GM19239 (cell line): ENCODE measurements around the gene ST6GALNAC5.

Experiments
- DNase-seq: peaks from one replicate; pipeline ENCODE4 v3.0.0; 2011; ENCODE audit warnings: low spot score; ENCODE audit not compliant: insufficient read length
- FAIRE-seq: peaks from 2 replicates; lab custom pipeline; 2011; peaks lifted over from hg19 to GRCh38; lab: Jason Lieb, UNC

ST6GALNAC5 gene

DNA sequence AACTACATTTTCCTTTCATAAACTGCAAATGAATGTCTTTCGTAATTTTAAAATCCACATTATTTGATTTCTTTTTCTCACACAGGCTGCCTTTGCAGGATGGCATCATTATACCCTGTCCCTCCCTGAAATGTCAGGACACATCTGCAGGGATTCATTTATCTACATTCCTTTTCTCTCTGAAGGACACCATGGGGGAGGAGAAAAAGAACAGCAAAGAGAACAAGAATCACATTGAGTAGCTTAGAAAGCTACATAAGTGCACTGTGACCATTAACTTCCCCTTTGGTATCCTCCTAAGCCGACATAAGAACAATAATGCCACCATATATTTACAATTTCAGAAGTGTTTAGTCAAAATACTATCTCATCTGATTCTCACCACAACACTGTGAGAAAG lies 222.5 kb downstream of the ST6GALNAC5 start:
- no peak for FAIRE-seq
- DNase-seq = no peak

DNA sequence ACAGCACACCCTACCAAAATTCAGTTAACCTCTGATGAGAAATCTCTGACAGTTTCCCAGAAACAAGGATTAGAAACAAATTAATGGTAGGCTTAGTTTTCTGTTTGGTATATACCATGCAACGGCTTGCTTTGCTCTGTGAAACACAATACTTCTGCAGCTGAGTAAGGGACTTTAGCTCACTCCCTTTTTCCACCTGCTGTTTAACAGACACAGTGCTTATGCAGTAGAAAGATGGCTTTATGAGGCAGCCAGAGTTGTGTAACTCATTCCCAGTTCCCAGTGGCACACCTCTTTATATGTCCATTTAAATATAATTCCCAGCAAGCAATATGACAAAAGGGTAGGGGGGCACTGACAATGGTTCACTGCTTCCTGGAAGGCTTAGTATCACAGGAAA lies 228.0 kb downstream of the ST6GALNAC5 start:
- FAIRE-seq (no peak), DNase-seq (no peak)

DNA sequence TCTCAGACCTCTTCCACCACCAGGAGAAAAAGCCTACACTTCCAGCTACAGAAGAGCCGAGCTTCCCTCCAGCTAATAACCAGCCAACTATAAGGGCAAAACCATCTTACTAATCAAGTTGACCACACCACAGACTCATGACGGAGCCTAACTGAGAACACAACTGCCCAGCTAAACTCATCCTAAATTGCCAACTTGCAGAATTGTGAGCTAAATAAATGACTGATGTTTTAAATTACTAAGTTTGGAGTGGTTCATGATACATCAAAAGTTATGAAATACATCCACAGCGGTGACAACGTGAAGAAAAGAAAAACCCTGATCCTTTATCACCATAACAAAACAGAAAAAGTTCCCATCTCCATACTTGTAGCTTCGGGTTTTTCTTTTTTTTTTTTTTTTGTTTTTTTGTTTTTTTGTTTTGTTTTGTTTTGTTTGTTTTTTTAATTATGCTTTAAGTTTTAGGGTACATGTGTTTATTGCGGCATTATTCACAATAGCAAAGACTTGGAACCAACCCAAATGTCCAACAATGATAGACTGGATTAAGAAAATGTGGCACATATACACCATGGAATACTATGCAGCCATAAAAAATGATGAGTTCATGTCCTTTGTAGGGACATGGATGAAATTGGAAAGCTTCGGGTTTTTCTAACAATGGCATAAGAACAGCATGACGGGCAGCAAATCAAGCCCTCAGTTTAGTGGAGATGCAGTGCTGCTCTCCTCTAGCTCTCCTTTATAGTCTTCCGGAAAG lies 229.4 kb downstream of the ST6GALNAC5 start:
- DNase-seq = no peak
- FAIRE-seq = no peak

DNA sequence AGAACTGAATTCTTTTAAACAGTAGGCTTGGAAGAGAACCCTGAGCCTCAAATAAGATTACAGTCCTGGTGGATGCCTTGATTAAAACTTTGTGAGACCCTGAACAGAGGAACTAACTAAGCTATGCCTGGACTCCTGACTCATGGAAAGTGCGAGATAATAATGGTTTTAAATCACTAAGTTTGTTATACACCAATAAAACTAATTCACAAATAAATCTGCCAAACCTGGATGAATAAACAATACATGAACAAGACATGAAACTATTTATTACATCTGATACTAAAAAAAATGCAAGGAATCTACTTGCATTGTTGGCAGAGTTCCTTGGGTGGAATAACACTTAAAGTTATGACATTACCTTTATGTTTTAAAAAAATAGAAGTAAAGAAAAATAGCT lies 233.6 kb downstream of the ST6GALNAC5 start:
- FAIRE-seq (no peak), DNase-seq (no peak)

DNA sequence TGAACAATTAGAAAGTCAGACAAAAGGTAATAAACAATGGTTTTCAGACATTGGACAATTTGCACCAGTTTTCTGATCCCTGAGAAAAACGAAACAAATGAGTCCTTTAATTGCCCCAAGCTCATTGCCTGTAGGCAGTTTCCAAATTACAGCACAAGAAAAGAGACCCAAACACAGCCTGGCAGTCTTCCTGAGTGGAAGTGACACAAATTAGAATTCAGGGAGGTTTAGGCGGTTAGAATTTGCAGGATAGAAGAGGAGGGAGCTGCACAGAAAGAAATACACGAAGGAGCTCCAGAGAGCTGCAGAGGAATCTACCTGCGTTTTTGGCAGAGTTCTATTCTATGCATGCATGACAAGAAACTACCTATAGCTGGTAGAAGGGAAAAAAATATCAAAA lies 236.2 kb downstream of the ST6GALNAC5 start:
- DNase-seq = no peak
- FAIRE-seq = no peak

DNA sequence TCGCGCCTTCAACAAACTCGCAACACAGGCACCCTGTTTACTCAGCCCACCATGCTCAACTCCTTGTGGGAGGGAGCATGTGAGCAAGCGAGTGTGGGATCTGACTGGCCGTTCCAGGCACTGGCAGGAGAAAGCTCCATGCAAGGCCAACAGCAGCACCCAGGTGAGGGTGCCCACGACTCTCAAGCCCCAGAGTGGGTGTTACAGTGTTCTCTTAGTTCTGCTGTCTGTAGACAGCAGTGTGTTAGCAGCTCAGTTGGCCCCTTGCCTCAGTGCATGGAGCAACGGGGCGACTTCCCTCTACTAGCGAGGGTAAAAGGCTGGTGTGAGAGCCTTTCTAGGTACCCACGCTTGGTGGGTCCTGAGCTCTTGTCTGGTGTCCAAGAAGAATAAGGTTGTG lies 237.4 kb downstream of the ST6GALNAC5 start:
- DNase-seq (no peak), FAIRE-seq (no peak)
